Liver (tissue), 3 donors: ENCODE measurements around the gene EIF3K.

Experiments
- GABPA ChIP-seq, 2 donors: IDR thresholded peaks in 1 of 2; conservative IDR thresholded peaks in 1 of 2; 2 replicates each; pipeline ENCODE4 v1.6.1; 2016; ENCODE audit warnings: antibody characterized with exemption in 2 of 2, mild to moderate bottlenecking in 1 of 2, moderate library complexity in 1 of 2
- TAF1 ChIP-seq: conservative IDR thresholded peaks from 2 replicates; pipeline ENCODE4 v1.6.1; 2016; ENCODE audit warnings: antibody characterized with exemption, mild to moderate bottlenecking
- TF ChIP-seq, protein P1 (sequence below): fragments of 150-350 bp; IDR thresholded peaks from 2 replicates; pipeline ENCODE4 v1.5.1; 2017; ENCODE audit warnings: improper control_type of control experiment, low read depth, low read length; ENCODE audit not compliant: missing input control
- TF ChIP-seq, protein P2 (sequence below): IDR thresholded peaks from 2 replicates; pipeline ENCODE4 v1.6.1; 2016; ENCODE audit warnings: antibody characterized with exemption
- TF ChIP-seq, protein P3 (sequence below): IDR thresholded peaks from 2 replicates; pipeline ENCODE4 v1.6.1; 2016; ENCODE audit warnings: antibody characterized with exemption, mild to moderate bottlenecking
- donor health status: healthy.
- donor health status: healthy.

DNA sequence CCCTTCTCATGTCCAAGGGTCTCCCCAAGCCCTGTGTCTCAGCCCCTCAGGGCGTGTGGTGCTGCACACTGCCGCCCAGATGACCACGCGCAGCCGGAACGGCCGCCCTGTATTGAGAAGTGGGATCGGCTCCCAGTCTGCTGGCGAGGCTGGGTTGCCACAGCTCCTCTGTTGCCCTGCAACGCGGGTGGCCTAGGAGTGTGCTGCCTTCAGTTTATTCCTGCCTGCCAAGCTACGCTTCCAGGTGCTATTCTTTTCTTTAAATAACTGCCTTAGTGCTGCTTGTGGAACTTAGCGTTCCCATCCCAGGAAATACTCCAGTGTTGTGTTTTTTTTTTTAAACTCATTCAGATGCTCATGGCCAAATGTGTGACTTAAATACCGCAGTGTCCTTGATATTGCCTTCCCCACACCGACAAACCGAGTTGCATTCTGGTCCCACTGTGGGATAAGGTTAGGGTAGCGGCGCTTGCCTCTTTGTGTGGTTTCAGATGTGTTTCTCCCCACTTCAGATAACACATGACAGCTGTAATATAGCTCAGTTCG lies 45.0 kb downstream of the EIF3K start:
- TF ChIP-seq, protein P1, sequence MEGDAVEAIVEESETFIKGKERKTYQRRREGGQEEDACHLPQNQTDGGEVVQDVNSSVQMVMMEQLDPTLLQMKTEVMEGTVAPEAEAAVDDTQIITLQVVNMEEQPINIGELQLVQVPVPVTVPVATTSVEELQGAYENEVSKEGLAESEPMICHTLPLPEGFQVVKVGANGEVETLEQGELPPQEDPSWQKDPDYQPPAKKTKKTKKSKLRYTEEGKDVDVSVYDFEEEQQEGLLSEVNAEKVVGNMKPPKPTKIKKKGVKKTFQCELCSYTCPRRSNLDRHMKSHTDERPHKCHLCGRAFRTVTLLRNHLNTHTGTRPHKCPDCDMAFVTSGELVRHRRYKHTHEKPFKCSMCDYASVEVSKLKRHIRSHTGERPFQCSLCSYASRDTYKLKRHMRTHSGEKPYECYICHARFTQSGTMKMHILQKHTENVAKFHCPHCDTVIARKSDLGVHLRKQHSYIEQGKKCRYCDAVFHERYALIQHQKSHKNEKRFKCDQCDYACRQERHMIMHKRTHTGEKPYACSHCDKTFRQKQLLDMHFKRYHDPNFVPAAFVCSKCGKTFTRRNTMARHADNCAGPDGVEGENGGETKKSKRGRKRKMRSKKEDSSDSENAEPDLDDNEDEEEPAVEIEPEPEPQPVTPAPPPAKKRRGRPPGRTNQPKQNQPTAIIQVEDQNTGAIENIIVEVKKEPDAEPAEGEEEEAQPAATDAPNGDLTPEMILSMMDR: no peak
- TF ChIP-seq, protein P2, sequence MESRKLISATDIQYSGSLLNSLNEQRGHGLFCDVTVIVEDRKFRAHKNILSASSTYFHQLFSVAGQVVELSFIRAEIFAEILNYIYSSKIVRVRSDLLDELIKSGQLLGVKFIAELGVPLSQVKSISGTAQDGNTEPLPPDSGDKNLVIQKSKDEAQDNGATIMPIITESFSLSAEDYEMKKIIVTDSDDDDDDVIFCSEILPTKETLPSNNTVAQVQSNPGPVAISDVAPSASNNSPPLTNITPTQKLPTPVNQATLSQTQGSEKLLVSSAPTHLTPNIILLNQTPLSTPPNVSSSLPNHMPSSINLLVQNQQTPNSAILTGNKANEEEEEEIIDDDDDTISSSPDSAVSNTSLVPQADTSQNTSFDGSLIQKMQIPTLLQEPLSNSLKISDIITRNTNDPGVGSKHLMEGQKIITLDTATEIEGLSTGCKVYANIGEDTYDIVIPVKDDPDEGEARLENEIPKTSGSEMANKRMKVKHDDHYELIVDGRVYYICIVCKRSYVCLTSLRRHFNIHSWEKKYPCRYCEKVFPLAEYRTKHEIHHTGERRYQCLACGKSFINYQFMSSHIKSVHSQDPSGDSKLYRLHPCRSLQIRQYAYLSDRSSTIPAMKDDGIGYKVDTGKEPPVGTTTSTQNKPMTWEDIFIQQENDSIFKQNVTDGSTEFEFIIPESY: no peak
- TF ChIP-seq GABPA (IDR thresholded peaks at IDR 0.05 in 1 of 2, conservative IDR thresholded peaks at IDR 0.05 in 1 of 2) (no peak), TAF1 (no peak)
- TF ChIP-seq, protein P3, sequence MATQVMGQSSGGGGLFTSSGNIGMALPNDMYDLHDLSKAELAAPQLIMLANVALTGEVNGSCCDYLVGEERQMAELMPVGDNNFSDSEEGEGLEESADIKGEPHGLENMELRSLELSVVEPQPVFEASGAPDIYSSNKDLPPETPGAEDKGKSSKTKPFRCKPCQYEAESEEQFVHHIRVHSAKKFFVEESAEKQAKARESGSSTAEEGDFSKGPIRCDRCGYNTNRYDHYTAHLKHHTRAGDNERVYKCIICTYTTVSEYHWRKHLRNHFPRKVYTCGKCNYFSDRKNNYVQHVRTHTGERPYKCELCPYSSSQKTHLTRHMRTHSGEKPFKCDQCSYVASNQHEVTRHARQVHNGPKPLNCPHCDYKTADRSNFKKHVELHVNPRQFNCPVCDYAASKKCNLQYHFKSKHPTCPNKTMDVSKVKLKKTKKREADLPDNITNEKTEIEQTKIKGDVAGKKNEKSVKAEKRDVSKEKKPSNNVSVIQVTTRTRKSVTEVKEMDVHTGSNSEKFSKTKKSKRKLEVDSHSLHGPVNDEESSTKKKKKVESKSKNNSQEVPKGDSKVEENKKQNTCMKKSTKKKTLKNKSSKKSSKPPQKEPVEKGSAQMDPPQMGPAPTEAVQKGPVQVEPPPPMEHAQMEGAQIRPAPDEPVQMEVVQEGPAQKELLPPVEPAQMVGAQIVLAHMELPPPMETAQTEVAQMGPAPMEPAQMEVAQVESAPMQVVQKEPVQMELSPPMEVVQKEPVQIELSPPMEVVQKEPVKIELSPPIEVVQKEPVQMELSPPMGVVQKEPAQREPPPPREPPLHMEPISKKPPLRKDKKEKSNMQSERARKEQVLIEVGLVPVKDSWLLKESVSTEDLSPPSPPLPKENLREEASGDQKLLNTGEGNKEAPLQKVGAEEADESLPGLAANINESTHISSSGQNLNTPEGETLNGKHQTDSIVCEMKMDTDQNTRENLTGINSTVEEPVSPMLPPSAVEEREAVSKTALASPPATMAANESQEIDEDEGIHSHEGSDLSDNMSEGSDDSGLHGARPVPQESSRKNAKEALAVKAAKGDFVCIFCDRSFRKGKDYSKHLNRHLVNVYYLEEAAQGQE: no peak
